Measurements from ENCODE around the gene BNIP2.

BNIP2 gene

DNA sequence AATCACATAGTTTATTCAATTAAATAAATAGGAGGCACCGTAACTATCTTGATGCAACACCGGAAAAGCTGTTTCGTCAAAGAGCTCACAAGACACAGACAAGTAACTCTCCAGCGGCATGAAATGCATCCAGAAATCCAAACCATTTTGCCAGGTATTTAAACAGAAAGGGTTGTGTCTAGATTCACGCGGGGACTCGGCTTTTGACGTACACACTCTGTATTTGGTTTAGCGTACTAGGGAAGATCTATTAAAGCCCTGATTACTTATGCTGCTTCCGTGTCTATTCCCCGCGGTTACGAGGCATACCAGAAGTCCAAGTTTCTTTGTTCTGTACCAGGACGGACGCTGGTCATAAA is 718 bp downstream of the BNIP2 start:
- Histone ChIP-seq H3K27ac (peak overlapping the region; percentile 99), H3K4me3 (peak overlapping the region; percentile 96)
- no peak for DNase-seq (ENCODE audit: low spot score)
- TF ChIP-seq, protein P1, sequence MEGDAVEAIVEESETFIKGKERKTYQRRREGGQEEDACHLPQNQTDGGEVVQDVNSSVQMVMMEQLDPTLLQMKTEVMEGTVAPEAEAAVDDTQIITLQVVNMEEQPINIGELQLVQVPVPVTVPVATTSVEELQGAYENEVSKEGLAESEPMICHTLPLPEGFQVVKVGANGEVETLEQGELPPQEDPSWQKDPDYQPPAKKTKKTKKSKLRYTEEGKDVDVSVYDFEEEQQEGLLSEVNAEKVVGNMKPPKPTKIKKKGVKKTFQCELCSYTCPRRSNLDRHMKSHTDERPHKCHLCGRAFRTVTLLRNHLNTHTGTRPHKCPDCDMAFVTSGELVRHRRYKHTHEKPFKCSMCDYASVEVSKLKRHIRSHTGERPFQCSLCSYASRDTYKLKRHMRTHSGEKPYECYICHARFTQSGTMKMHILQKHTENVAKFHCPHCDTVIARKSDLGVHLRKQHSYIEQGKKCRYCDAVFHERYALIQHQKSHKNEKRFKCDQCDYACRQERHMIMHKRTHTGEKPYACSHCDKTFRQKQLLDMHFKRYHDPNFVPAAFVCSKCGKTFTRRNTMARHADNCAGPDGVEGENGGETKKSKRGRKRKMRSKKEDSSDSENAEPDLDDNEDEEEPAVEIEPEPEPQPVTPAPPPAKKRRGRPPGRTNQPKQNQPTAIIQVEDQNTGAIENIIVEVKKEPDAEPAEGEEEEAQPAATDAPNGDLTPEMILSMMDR (IDR thresholded peaks at IDR 0.05), result no peak

DNA sequence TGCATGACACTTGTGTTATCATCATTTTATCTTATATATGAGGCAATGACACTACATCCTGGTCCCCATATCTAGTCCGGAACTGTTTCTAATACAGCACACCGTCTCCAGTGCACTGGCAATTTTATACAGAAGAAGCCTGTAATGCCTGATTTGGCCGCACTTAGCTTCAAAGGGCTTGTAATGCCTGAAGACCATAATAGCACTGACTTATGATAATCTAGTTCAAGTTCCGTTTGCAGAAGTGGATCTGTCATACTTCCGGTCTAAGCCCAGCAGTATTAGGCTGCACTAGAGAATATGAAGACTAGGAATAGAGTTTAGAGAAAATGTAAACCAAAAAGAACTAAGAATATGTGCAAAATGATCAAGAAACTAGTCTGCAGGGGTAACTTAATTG is 1.3 kb downstream of the BNIP2 start:
- Histone ChIP-seq H3K4me3 (peak overlapping the region; percentile 96), H3K27ac (peak overlapping the region; percentile 99)
- TF ChIP-seq, protein P1 (IDR thresholded peaks at IDR 0.05), result no peak
- no peak for DNase-seq (ENCODE audit: low spot score)

DNA sequence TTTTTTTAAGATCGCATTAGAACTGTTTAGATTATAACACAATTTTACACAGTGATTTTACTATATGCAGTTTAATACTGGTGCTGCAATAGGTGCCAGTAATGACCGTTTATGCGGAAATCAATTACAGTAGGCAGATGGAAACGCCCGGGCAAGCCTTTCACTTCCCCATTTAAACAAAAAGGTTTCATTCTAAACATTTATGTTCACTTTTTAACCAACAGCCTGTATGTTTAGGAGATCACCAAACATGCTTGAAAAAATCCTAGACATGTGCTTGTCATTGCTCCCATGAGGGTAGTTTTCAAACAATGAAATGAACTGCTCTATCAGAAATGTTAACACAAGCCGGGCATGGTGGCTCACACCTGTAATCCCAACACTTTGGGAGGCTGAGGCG is 2.7 kb downstream of the BNIP2 start:
- H3K4me3 ChIP-seq, result peak overlapping the region; percentile 31
- H3K27ac ChIP-seq, result peak overlapping the region in 1 of 2 donors; percentile 66
- no peak for DNase-seq (ENCODE audit: low spot score)
- TF ChIP-seq, protein P1 (IDR thresholded peaks at IDR 0.05), result no peak

DNA sequence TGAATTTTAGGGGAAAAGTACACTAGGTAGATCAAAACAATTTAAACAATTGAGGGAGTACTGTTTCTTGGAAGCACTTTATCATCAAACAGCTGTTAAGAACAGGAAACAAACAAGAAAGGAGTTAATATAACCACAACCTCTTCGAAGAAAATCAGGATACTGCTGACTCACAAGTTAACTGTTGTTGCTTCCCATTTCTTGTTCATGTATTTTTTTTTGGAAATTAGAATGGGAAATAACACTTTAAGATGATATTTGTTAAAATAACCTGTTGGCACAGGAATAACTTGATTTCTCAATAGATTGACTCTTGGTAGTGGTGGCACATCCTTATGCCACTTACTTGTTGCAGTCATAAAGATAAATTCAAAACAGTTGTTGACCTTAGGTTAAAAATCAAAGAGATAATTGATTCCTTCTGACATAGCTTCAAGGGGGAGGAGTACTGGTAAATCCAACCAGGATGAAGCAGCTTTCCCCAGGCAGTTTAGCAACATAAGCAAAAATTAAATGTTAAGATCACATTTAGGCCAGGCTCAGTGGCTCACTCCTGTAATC is 3.3 kb downstream of the BNIP2 start:
- TF ChIP-seq, protein P1 (IDR thresholded peaks at IDR 0.05), result no peak
- Histone ChIP-seq H3K4me3 (peak overlapping the region; percentile 31), H3K27ac (peak overlapping the region in 1 of 2 donors; percentile 66)
- DNase-seq (ENCODE audit: low spot score), result no peak

DNA sequence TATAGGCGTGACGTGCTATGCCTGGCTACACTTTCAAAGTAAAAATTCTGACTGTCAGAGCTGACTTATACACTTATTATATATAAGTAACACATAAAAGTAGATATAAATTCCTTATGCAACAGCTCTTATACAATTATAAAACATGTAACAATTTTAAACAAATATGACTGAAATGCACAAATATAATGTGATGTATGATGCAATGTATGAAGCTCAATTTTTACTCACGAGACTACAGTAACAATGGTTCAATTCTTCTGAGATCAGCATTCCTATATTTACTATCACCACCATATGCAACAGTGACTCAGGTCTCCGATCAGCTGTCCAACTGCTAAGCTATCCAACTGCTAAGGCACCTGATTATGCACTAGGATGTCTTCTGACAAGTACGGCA is 8.2 kb downstream of the BNIP2 start:
- DNase-seq (ENCODE audit: low spot score), result no peak
- TF ChIP-seq, protein P1 (IDR thresholded peaks at IDR 0.05), result no peak
- Histone ChIP-seq H3K4me3 (no peak overlapping the region), H3K27ac (no peak overlapping the region)

DNA sequence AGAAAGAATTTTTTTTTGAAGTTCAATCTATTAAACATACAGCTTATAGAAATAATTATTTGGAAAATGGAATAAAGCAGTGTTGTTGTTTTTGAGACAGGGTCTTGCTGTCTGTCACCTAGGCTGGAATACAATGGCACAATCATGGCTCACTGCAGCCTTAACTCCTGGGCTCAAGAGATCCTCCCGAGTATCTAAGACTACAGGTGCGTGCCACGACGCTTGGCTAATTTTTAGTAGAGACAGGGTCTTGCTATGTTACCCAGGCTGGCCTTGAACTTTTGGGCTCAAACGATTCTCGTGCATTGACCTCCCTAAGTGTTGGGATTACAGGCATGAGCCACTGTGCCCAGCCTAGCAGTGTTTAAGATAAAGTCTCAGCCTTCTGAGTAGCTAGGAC is 8.8 kb downstream of the BNIP2 start:
- no peak overlapping the region for H3K4me3 ChIP-seq
- H3K27ac ChIP-seq, result no peak overlapping the region
- no peak for DNase-seq (ENCODE audit: low spot score)
- TF ChIP-seq, protein P1 (IDR thresholded peaks at IDR 0.05), result no peak

DNA sequence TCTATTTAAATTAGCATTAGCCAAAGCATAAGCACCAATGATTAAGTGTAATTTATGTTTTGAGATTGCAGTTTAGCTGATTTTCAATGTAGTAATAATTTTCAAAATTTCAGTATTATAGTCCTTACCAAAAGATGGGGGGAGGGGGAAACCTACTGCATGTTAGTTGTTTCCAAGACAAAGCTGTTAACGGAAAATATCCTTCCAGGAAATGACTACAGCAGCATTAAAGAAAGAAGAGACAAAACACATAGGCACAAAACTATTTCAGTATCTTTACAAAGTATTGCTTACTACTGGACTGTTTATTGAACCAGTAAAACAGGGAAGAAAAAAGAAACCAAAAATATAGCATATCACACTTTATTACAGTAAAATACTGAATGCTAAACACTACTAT is 10.5 kb downstream of the BNIP2 start:
- TF ChIP-seq, protein P1 (IDR thresholded peaks at IDR 0.05), result no peak

More for the DNA sequence above, 10.5 kb downstream of the BNIP2 start:
- Histone ChIP-seq H3K27ac (no peak overlapping the region), H3K4me3 (no peak overlapping the region)
- DNase-seq (ENCODE audit: low spot score), result no peak

All from coronary artery (tissue), 2 donors.